PC-9 (cell line): ENCODE measurements around the gene ASRGL1. TPM values are rescaled to one million over a fixed set of nuclear protein-coding genes. Genes with fewer than 3 reads are reported as not detected.
A peak's percentile ranks its signal among the peaks of the same experiment; 100 is the strongest.

ENCODE experiments used
- BruUV-seq: library from RNA; stranded (reverse); fragments of 400-500 nt; replicated peaks from 2 replicates; lab custom pipeline; 2021; lab: Mats Ljungman, UMichigan
- CTCF ChIA-PET: fragments of 300-600 bp; sonication (Branson Sonifier 250); formaldehyde crosslinking; loops from one replicate; lab custom pipeline; 2022; ENCODE audit warnings: antibody characterized with exemption; lab: Charles Lee
- POLR2A ChIA-PET: fragments of 300-600 bp; sonication (Branson Sonifier 250); formaldehyde crosslinking; loops from one replicate; lab custom pipeline; 2022; ENCODE audit warnings: antibody characterized with exemption; ENCODE audit not compliant: unreplicated experiment; lab: Charles Lee
- DNase-seq, 2 experiments: peaks; one replicate each; pipeline versions ENCODE4 v3.0.0 to v3.0.0-alpha.2; 2015 to 2022; ENCODE audit warnings: mixed read lengths in 1 of 2
- H2AFZ ChIP-seq: fragments of 200-600 bp; sonication (generic); 2 replicates; pipeline ENCODE4 v1.8.1; 2017; ENCODE audit warnings: antibody characterized with exemption
- H3F3A ChIP-seq: fragments of 200-600 bp; sonication (generic); 2 replicates; pipeline ENCODE4 v1.8.1; 2017; ENCODE audit warnings: antibody characterized with exemption, mild to moderate bottlenecking, low read depth; ENCODE audit not compliant: insufficient read depth
- H3K27ac ChIP-seq: fragments of 200-600 bp; sonication (generic); 2 replicates; pipeline ENCODE4 v1.6.1; 2016; ENCODE audit warnings: mixed run types
- H3K27me3 ChIP-seq: fragments of 200-600 bp; sonication (generic); 2 replicates; pipeline ENCODE4 v1.6.1; 2016; ENCODE audit warnings: low read depth, mixed run types; ENCODE audit not compliant: insufficient read depth
- H3K36me3 ChIP-seq: fragments of 200-600 bp; sonication (generic); 2 replicates; pipeline ENCODE4 v1.6.1; 2016; ENCODE audit warnings: low read depth, mixed run types
- H3K4me1 ChIP-seq: fragments of 200-600 bp; sonication (generic); replicated peaks from 2 replicates; pipeline ENCODE4 v1.6.1; 2016; ENCODE audit warnings: mixed run types; ENCODE audit not compliant: insufficient read depth
- H3K4me2 ChIP-seq: fragments of 200-600 bp; sonication (generic); 2 replicates; pipeline ENCODE4 v1.6.1; 2017; ENCODE audit warnings: mixed run types
- H3K4me3 ChIP-seq: fragments of 200-600 bp; sonication (generic); 2 replicates; pipeline ENCODE4 v1.6.1; 2016; ENCODE audit warnings: mixed run types
- H3K79me2 ChIP-seq: fragments of 200-600 bp; sonication (generic); 2 replicates; pipeline ENCODE4 v1.6.1; 2017; ENCODE audit warnings: low read depth, mixed run types
- H3K9me2 ChIP-seq: fragments of 200-600 bp; sonication (generic); 2 replicates; pipeline ENCODE4 v1.8.1; 2017; ENCODE audit warnings: mild to moderate bottlenecking; ENCODE audit not compliant: insufficient read depth
- H3K9me3 ChIP-seq: fragments of 200-600 bp; sonication (generic); 2 replicates; pipeline ENCODE4 v1.8.1; 2016; ENCODE audit warnings: low read depth; ENCODE audit not compliant: insufficient read depth
- H4K20me1 ChIP-seq: fragments of 200-600 bp; sonication (generic); 2 replicates; pipeline ENCODE4 v1.8.1; 2017; ENCODE audit not compliant: insufficient read depth
- EZH2 ChIP-seq: fragments of 200-600 bp; sonication (generic); IDR thresholded peaks from 2 replicates; pipeline ENCODE4 v1.8.0; 2017; ENCODE audit warnings: antibody characterized with exemption, low read depth
- intact Hi-C: fragments of 100-400 bp; cut with micrococcal nuclease; formaldehyde crosslinking; loops from one replicate; pipeline ENCODE4 v1.10.0; 2022; ENCODE audit not compliant: unreplicated experiment
- total RNA-seq: library from RNA; stranded (reverse); gene quantifications from 2 replicates; pipeline ENCODE4 v1.2.3, GENCODE V29; 2021
- TF ChIP-seq, protein P1 (sequence below): fragments of 200-600 bp; sonication (generic); conservative IDR thresholded peaks from 2 replicates; pipeline ENCODE4 v1.6.1; 2017; ENCODE audit warnings: mixed run types, antibody characterized with exemption, mild to moderate bottlenecking, moderate library complexity

ASRGL1 gene
- total RNA-seq, 1 experiment from 2014 or later, result 8.4 TPM

- POLR2A ChIA-PET, result interaction anchor here (0.5 to 1.0 kb wide), 4 partner anchors 10 to 417 kb away, joined by 4 to 5 read pairs (median 4); partner anchors contain the start of gene TUT1
Observed at GRCh38 chr11:62395885-62396551, 58.8 kb downstream of the ASRGL1 start.

DNA sequence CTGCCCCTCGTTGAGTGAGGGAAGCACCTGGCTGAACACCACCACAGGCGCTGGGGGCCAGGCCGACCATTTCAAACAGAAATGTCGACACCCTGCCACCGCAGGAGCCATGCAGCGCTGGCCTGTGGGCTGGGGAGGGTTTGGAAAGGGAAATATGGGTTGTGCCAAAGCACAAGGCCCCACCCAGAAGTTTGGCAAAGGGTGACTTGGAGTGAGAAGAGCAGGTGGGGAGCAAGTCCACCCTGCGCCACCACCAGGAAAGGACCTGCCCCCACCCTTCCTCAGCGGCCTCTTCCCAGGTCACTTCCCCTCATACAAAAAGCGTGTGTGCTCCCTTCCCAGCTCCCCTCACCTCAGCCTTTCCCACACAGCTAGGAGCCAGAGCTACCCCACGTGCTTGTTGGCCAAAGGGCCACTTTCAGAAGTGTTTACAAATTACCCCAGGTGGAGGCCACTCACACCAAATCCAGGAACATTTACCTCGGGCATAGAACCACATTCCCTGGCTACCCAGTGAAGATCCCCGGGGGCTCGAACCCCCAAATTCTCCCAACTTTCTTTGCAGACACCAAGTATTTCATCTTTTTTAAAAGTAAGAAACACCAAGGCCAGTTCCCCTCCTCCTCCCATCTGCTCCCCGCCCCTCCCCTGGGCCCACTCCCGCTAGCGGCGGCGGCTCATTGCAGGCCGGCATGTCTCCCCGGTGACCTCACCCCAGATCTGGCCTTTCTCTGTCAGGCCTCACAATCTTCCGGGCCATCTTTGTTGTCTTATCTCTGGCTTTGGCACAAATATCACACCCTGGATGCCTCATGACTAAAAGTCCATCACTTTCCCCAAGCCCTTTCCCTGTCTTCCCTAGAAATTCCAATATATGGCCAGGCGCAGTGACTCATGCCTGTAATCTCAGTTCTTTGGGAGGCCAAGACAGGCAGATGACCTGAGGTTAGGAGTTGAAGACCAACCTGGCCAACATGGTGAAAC is 61.1 kb downstream of the ASRGL1 start:
- ChIA-PET CTCF (no interaction called here), POLR2A (interaction anchor here (0.5 to 0.6 kb wide), 2 partner anchors 162 to 1562 kb away, joined by 3 to 5 read pairs; no protein-coding TSS in a partner anchor)
- Histone ChIP-seq H3K27ac (no peak overlapping the region), H3K79me2 (no peaks in the 10 kb centered on the region), H3K4me2 (no peak overlapping the region), H3K9me3 (no peaks in the 10 kb centered on the region), H3K9me2 (no peaks in the 10 kb centered on the region), H3K4me1 (peaks cover 18% of the 10 kb centered on the region), H3F3A (peaks cover 16% of the 10 kb centered on the region; the same call in 1 of the 2 replicates), H2AFZ (no peak overlapping the region), H4K20me1 (no peaks in the 10 kb centered on the region), H3K4me3 (no peak overlapping the region), H3K36me3 (no peaks in the 10 kb centered on the region), H3K27me3 (no peaks in the 10 kb centered on the region)
- no TSS peak for BruUV-seq
- peak in 1 of 2 experiments; percentile 58 for DNase-seq
- intact Hi-C loops, result loop anchor here (2.0 to 5.0 kb wide), 3 partner anchors 28 to 484 kb away; partner anchors contain the start of genes EML3, ROM1 and SLC3A2
- TF ChIP-seq EZH2, result no peak
- TF ChIP-seq, protein P1, sequence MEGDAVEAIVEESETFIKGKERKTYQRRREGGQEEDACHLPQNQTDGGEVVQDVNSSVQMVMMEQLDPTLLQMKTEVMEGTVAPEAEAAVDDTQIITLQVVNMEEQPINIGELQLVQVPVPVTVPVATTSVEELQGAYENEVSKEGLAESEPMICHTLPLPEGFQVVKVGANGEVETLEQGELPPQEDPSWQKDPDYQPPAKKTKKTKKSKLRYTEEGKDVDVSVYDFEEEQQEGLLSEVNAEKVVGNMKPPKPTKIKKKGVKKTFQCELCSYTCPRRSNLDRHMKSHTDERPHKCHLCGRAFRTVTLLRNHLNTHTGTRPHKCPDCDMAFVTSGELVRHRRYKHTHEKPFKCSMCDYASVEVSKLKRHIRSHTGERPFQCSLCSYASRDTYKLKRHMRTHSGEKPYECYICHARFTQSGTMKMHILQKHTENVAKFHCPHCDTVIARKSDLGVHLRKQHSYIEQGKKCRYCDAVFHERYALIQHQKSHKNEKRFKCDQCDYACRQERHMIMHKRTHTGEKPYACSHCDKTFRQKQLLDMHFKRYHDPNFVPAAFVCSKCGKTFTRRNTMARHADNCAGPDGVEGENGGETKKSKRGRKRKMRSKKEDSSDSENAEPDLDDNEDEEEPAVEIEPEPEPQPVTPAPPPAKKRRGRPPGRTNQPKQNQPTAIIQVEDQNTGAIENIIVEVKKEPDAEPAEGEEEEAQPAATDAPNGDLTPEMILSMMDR, result no peak

More at GRCh38 chr11:62395885-62396551, 58.8 kb downstream of the ASRGL1 start:
- TF ChIP-seq, protein P1, result no peak
- no peak for TF ChIP-seq EZH2
- Histone ChIP-seq H3F3A (peaks cover 29% of the 10 kb centered on the region; the same call in 1 of the 2 replicates), H3K36me3 (no peaks in the 10 kb centered on the region), H3K4me3 (no peak overlapping the region), H3K4me1 (peaks cover 27% of the 10 kb centered on the region), H3K4me2 (no peak overlapping the region), H3K79me2 (no peaks in the 10 kb centered on the region), H4K20me1 (no peaks in the 10 kb centered on the region), H3K9me3 (no peaks in the 10 kb centered on the region), H3K9me2 (no peaks in the 10 kb centered on the region), H3K27me3 (no peaks in the 10 kb centered on the region), H2AFZ (no peak overlapping the region), H3K27ac (no peak overlapping the region)
- intact Hi-C loops, result loop anchor here (1.0 to 5.0 kb wide), 6 partner anchors 84 to 486 kb away; partner anchors contain the start of genes EML3, ROM1 and SLC3A2
- no TSS peak for BruUV-seq
- peak; percentile 32 to 47 for DNase-seq
- CTCF ChIA-PET, result interaction anchor here (0.5 to 2.5 kb wide), 15 partner anchors 15 to 579 kb away, joined by 3 to 20 read pairs (median 4); partner anchors contain the start of genes HNRNPUL2 and TUT1
